ENCODE data around the gene CGNL1.

Gene CGNL1, protein sequence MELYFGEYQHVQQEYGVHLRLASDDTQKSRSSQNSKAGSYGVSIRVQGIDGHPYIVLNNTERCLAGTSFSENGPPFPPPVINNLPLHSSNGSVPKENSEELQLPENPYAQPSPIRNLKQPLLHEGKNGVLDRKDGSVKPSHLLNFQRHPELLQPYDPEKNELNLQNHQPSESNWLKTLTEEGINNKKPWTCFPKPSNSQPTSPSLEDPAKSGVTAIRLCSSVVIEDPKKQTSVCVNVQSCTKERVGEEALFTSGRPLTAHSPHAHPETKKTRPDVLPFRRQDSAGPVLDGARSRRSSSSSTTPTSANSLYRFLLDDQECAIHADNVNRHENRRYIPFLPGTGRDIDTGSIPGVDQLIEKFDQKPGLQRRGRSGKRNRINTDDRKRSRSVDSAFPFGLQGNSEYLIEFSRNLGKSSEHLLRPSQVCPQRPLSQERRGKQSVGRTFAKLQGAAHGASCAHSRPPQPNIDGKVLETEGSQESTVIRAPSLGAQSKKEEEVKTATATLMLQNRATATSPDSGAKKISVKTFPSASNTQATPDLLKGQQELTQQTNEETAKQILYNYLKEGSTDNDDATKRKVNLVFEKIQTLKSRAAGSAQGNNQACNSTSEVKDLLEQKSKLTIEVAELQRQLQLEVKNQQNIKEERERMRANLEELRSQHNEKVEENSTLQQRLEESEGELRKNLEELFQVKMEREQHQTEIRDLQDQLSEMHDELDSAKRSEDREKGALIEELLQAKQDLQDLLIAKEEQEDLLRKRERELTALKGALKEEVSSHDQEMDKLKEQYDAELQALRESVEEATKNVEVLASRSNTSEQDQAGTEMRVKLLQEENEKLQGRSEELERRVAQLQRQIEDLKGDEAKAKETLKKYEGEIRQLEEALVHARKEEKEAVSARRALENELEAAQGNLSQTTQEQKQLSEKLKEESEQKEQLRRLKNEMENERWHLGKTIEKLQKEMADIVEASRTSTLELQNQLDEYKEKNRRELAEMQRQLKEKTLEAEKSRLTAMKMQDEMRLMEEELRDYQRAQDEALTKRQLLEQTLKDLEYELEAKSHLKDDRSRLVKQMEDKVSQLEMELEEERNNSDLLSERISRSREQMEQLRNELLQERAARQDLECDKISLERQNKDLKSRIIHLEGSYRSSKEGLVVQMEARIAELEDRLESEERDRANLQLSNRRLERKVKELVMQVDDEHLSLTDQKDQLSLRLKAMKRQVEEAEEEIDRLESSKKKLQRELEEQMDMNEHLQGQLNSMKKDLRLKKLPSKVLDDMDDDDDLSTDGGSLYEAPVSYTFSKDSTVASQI

DNA sequence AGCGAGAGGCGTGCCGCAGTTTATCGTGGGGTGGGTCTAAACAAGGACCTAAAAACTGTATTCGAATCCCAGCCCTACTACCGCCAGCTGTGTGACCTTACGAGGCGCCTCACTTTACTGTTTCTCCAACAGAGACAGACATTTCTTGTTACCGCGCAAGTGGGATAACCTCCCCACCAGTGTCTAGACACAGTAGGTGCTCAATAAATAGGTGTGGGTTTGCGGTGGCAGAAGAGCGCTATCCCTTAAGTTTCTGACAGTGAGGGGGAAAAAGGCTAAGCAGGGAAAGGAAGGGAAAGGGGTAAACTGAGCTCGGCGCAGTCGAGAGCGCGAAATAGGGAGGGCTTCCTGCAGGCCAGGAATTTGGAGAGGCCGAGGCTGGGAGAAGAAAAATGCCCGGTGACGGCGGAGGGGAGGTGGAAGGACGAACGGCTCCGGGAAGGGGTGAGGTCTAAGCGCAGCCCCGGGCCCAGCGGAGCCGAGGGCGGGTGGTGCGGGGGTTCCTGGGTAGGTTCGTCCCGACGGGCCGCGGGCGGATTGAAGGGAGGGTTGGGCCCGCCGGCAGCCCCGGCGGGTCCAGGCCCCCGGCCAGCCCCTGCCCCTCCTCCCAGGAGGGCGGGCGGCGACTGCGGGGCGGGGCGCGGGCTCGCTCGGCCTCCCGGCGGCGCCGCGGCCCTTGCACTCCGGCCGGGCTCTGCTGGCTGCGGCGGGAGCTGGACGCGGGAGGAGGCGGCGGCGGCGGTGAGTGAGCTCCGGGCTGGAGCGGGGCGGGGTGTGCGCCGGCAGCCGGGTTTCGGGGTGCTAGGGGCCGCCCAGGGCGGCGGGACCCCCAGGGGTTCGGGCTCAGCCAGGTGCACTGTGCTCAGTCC lies at the start of gene CGNL1:
CGNL1 (plus strand) TSS at position 679 of the 869 bp plus-strand sequence. CDS start 61,495 bp downstream, outside the sequence.
- in situ Hi-C loops (cut with HindIII; ENCODE audit: low sequenced_read_pairs) = no loop called here

DNA sequence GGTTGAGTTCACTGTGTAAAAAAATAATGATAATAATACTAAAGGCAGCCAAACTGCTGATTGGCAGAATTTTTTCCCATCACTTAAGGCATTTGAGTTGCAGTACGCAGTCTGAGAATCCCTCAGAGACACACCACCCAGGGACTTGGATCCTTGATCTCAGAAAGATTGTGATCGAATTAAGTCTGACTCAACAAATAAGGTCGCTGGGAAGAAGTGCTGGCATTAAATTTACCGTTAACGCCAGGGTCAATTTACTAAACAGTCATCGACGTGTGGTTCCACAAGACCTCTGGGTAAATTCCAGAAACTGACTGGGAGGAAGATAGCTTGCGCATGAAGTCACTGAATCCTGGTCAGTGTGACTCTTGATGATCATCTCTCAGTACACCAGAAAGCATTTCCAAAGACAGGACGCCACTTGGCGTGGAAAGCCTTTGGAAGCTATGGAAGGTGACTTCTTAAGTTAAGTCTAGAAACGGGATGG lies 48.3 kb upstream of the CGNL1 start:
- in situ Hi-C loops (cut with HindIII; ENCODE audit: low sequenced_read_pairs) = no loop called here

DNA sequence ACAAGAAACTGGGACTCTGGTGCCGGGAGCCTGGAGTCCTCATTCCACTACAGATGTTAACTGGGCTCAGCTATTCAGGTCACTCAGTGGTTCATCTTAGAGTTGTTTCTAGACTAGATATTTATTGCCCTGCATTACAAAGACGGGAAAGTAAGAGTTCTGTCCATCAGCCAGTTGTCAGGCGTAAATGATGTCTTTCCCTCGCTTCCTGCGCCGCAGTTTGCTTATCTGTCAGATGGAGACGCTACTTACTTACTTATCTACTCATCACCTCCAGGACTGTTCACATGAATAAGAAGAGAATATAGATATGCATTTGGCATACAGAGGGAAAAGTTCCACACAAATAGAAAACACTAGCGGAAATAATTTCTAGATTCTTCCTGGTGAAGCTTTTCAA lies 47.8 kb upstream of the CGNL1 start:
- in situ Hi-C loops (cut with HindIII; ENCODE audit: low sequenced_read_pairs) = no loop called here

DNA sequence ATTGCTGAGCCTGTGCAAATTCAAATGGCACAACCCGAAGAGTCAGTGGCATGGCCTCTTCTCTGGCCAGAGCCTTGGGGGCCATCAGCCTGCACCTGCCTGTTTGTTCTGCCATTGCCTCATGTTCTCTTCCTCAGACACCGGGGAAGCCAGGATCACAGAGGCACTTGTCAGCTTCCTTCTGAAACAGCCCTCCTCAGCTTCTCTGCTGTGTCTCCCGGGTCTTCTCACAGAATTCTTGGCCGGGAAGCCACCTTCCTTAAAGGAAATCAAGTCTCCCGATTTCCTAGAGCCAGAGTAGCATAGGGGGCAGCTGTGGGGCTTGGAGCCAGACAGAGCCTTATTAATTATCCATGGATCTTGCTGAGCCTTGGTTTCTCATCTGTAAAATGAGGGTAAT lies 47.4 kb upstream of the CGNL1 start:
- in situ Hi-C loops (cut with HindIII; ENCODE audit: low sequenced_read_pairs) = no loop called here

DNA sequence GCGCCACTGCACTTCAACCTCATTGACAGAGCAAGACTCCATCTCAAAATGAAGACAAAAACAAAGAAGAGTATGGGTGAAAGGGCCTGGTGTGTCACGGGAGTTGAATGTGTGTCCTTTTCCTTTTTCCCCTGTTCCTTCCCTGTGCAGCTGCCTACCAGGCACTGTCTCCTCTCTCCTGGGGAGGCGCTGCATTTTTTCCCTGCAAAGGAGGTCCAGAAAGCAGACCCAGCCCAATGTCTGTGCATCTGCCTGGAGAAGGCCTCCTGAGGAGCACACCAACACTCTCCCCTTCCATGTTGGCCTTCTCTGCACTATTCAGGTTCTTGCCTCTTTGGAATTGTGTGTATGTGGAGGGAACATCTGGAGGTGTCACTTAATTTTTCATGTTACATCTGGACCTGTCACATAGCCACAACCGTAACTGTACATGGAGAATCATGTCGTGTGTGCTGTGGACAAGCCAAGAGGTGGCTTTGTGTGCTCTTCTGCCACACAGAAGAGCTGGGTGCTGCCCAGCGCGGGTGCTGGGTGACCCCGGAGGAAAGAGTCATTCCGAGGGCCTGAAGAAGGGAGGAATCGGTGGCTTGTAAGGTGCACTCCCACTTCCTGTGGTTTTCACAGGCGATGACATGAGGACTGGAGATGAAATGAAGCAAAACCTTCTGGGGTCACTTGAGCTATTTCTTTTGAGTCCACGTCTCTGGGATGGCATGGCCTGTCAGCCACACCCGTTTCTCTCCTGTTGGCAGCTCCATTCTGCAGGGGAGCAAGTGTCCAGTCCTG lies 46.5 kb upstream of the CGNL1 start:
- in situ Hi-C loops (cut with HindIII; ENCODE audit: low sequenced_read_pairs) = no loop called here

DNA sequence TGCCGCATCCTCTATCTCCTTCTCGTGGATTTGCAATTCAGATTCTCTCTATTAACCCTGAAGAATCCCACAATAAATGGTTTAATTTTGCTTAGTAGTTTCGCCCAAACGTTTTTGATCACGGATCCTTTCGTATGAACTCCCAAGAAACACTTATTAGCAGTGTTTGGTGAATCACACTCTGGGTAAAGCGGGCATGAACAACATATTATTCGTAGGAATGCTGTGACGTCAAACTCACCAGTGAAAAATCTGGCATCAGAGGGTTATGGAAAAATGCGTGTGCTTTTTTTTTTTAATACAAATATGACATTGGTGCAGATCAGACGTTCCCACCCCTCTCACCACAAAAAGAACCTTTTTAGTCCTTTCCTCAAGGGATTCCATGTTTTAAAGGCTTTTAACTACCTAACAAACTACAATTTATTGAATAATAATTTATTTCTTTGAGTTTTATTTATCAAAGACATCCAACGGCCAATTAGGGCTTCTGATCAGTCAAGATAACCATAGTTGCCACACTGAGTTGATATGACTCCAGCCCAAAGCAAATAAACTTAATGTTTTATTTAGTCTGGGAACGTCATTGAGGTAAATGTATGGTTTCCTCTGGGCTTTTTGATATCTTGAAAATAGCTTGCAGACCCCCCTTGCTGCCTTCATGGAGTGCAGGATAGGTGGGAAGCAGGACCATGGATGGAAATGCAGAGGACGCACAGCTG lies 45.5 kb upstream of the CGNL1 start:
- in situ Hi-C loops (cut with HindIII; ENCODE audit: low sequenced_read_pairs) = no loop called here

DNA sequence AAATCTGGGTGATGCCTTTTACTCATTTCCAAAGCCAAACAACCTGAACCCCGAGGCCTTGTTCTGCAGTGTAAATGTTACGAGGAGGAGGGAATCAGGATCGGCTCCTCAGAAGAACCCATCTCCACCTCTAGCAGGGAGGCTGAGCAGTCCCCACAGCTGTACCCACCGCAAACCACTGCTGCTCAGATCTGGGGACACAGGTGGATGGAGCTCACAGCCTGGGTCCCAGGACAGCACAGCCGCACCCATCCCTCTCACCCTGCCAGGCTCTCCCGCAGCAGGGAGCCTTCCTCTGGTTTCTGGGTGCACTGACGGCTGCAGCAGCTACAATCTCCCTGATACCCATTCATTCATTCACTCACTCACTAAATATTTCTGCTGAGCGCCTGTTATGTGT lies 44.0 kb upstream of the CGNL1 start:
- in situ Hi-C loops (cut with HindIII; ENCODE audit: low sequenced_read_pairs) = no loop called here

DNA sequence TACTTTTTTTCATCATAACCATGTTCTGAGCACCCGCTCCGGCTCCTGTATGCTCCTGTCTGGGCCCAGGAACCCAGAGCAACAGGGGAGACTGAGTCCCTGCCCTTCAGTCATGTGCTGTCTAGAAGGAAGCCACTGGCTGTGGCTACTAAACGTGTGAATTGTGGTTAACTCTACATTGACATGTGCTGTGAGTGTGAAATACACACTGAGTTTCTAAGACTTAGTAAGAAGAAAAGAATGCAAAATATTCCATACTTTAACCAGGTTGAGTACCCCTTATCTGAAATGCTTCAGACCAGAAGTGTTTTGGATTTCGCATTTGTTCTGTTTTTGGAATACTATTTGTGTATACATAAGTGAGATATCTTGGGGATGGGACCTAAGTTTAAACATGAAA lies 42.8 kb upstream of the CGNL1 start:
- in situ Hi-C loops (cut with HindIII; ENCODE audit: low sequenced_read_pairs) = no loop called here

DNA sequence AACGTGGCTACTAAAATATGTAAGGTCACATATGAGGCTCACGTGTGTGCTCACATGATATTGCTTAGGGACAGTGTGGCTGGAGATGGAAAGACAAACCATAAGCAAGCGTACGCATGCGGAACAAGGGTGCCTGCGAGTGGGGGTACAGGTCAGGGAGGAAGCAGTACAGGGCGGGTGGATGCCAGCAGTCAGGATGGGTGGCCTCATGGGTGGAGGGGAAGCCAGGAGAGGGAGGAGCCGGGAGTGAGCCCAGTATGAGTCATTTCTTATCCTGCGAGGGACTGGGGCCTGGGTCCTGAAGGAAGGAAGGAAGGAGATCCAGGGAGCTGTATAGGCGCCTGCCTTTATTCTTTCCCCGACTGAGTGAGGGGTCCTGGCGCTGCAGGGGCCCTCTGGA lies 42.0 kb upstream of the CGNL1 start:
- in situ Hi-C loops (cut with HindIII; ENCODE audit: low sequenced_read_pairs) = no loop called here

DNA sequence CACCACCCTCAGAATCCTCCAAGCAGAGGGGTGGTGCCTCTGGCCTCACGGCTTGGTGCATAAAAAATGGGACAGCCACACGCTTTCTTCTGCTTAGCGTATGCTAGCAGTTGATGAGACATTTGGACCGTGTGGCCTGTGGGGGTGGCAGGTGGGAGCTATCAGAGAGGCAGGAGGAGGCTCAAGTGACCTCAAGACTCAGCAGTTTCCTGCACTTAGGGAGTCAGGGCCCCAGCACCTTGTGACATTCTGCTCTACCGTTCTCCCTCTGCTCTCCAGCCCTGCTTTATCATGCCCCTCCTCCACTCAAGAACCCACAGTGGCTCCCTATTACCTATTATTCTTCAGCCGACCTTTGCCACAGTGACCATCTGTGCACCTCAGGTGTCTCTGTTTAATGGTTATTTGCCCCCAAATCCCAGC lies 41.0 kb upstream of the CGNL1 start:
- in situ Hi-C loops (cut with HindIII; ENCODE audit: low sequenced_read_pairs) = loop anchor here (5.0 kb wide), 1 partner anchor 182 kb away; no protein-coding TSS in a partner anchor

DNA sequence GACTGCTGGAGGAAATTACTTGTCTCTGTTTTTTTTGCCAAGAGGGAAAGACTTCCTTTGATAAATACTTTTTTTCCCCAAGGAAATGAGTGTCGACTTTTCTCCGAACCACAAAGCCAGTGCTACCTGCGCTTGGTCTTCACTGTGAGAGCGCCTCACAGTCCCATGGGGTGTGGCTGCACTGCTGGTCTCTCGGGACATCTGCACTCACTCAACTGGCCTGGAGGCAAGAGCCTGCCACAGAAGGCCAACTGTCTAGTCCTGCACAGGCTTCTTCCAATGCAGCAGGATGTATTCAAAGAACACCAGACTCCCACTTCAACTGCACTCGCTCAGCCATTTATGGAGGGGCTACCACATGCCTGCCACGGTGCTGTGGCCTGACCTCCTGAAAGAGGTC lies 40.6 kb upstream of the CGNL1 start:
- in situ Hi-C loops (cut with HindIII; ENCODE audit: low sequenced_read_pairs) = loop anchor here (5.0 kb wide), 1 partner anchor 182 kb away; no protein-coding TSS in a partner anchor

DNA sequence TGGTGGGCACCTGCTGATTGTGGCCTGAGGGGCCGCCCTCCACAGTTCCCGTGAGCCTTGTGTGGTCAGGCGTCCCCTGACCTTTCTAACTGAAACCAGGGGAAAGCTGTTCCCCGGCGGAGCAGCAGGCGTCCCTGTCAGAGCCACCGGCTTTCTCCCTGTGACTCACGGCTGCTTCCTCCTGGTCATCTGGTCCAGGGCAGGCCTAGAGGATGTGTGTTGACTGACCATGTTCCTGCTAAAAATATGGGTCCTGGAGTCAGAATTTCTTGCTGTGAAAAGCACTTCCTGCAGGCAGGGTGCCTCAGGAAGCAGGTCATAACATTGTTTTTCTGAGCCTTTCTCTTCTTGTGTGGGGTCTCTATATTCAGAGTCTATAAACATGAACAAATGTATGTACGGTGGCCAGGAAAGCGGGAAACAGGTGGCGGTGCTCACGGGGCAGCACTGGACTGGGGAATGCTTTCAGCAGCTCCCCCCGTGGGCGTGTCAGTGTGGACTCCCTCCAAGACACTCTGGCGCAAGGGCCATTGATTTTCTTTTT lies 38.4 kb upstream of the CGNL1 start:
- in situ Hi-C loops (cut with HindIII; ENCODE audit: low sequenced_read_pairs) = loop anchor here (5.0 kb wide), 1 partner anchor 179 kb away; no protein-coding TSS in a partner anchor

DNA sequence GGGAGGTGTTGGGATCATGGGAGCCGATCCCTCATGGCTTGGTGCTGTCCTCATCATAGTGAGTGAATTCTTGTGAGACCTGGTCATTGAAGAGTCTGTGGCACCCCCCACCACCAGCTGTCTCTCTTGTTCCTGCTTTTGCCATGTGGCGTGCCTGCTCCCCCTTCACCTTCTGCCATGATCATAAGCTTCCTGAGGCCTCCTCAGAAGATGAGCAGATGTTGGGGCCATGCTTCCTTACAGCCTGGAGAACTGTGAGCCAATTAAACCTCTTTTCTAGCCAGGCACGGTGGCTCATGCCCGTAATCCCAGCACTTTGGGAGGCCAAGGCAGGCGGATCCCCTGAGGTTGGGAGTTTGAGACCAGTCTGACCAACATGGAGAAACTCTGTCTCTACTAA lies 37.0 kb upstream of the CGNL1 start:
- in situ Hi-C loops (cut with HindIII; ENCODE audit: low sequenced_read_pairs) = loop anchor here (5.0 kb wide), 1 partner anchor 178 kb away; no protein-coding TSS in a partner anchor

DNA sequence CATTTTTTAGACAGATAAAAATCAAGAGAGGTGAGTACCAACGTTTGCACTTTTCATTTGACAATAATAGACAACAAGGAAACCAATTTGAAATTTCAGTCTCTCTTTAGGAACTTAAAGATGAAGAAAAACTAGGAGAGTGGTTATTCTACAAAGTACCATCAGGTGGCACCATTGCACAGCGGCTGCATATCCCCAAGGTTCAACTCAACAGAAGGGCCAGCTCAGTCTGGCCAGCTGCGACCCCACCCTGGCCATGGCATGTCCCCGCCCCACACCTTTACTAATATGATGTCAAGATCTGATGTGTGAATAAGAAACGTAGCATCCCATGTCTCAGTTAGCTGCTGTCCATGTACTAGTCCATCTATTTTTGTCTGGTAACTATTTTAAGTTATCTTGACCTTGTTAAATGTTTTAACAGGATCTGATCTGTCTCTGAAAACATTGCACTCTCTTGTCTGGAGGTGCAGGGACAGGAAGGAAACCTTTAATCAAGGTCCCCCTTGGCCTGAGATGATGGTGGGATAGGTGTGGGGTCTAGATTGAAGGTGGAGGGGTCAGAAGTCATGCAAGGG lies 35.5 kb upstream of the CGNL1 start:
- in situ Hi-C loops (cut with HindIII; ENCODE audit: low sequenced_read_pairs) = no loop called here

DNA sequence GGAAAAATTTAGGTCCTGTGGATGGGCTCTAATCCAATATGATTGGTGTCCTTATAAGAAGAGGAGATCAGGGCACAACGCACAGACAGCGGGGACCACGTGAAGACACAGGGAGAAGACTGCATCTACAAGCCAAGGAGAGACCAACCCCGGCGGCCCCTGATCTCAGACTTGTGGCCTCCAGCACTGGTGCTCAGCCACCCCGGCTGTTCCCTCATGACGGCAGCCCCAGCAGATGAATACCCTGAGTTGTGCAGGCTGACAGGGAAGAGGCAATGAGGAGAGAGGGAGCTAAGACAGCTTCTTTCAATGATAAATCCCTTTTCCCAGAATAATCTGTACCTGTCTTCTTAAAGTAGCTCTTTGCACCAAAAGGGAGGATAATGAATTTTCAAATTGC lies 33.3 kb upstream of the CGNL1 start:
- in situ Hi-C loops (cut with HindIII; ENCODE audit: low sequenced_read_pairs) = no loop called here

DNA sequence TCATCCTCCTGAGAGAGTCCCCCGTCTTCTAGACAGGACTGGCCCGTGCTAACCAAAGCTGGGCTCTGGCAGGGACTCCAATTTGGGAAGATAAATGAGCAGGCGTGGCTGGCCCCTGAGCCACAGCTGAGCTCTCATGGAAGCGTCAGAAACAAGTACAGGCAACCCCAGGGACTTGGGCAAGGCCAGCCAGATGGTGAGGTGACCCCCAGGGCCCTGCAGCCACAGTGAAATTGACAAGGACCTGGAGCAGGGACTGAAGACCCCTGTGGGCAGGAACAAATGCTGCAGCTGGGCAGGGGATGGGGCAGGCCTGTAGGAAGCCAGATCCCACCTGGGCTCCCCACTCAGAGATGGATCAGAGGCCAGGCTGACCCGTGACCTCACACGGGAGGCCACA lies 32.8 kb upstream of the CGNL1 start:
- in situ Hi-C loops (cut with HindIII; ENCODE audit: low sequenced_read_pairs) = no loop called here

DNA sequence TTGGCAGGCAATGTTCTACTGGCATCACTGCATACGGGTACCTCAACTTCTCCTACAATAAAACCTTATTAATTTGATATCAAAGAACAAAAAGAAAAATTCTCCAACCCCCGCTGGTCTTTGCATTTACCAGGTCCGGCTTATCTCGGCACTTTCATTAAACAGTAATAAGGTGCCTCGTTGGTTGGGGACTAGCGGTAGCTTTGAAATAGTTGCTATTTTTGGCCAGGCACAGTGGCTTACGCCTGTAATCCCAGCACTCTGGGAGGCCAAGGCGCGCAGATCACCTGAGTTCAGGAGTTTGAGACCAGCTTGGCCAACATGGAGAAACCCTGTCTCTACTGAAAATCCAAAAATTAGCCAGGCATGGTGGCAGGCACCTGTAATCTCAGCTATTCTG lies 32.0 kb upstream of the CGNL1 start:
- in situ Hi-C loops (cut with HindIII; ENCODE audit: low sequenced_read_pairs) = no loop called here

DNA sequence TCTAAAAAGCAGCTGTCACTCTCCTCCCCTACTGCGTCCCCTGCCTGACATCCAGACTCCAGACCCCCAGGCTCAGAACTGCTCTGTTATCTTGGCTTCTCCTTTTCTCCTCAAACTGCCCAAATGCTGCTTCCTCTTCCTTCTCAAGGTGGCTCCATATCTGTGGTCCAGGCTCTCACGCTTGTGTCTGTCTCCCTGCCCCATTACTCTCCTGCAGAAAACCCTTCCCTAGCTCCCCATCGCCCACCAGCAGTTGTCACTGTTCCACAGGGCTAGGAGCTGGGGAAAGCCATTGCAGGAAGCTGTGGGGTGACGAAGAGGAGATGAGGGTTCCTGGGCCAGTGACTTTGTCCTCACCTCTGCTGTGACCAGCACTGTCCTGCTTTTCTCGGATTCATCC lies 30.7 kb upstream of the CGNL1 start:
- in situ Hi-C loops (cut with HindIII; ENCODE audit: low sequenced_read_pairs) = no loop called here

Measured in endothelial cell of hepatic sinusoid (primary cell).